ENCODE results near the gene WDR35.
A peak's percentile ranks its signal among the peaks of the same experiment; 100 is the strongest.

WDR35 gene

DNA sequence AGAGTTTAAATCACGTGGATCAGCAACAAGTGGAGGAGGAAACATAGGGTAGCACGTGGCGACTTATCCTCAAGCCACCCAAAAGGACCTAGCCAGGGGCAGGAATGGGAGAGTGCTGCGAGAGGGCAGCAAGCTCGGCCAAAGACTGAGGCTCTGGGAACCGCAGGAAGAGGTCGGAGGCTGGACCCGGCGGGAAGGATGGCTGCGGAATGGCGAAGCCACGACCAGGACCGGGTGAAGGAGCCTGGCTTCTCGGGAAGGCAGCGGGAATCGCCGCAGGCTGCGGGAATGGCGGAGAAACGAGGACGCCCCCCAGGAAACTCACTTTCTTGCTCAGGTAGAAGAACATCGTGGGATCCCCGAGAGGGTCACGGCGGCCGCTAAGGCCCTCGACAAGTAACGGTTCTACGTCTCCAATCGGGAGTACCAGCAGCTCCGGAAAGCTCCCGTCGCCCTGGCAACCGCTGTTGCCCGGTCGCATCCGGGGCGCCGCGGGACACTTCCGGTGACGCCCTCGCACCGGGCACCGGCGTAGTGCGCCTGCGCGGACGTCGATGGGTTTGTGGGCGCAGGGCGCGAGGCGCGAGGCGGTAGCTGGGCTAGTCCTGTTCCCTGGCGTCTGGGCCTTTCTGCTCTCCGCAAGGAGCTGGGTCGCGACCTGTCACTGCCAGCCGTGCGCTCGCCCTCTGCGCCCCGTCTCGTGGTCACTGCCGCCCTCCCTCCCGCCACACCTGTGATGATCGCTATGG is at the start of gene WDR35:
Gene WDR35 (minus strand): TSS at position 439 of the 749 bp plus-strand sequence. CDS start 90 bp downstream, at position 349.
- TF ChIP-seq, protein P1, sequence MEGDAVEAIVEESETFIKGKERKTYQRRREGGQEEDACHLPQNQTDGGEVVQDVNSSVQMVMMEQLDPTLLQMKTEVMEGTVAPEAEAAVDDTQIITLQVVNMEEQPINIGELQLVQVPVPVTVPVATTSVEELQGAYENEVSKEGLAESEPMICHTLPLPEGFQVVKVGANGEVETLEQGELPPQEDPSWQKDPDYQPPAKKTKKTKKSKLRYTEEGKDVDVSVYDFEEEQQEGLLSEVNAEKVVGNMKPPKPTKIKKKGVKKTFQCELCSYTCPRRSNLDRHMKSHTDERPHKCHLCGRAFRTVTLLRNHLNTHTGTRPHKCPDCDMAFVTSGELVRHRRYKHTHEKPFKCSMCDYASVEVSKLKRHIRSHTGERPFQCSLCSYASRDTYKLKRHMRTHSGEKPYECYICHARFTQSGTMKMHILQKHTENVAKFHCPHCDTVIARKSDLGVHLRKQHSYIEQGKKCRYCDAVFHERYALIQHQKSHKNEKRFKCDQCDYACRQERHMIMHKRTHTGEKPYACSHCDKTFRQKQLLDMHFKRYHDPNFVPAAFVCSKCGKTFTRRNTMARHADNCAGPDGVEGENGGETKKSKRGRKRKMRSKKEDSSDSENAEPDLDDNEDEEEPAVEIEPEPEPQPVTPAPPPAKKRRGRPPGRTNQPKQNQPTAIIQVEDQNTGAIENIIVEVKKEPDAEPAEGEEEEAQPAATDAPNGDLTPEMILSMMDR (IDR thresholded peaks at IDR 0.05; ENCODE audit: low read depth, low read length), result no peak
- peak within 1 kb of the TSS; percentile 72 to 87 for H3K4me3 ChIP-seq (replicated peaks in 1 of 2; ENCODE audit: low read depth in 2 of 2, low read length in 2 of 2)
- peak; percentile 84 to 88 for DNase-seq (ENCODE audit: low read depth in 2 of 2)

- TF ChIP-seq, protein P1 (IDR thresholded peaks at IDR 0.05; ENCODE audit: low read depth, low read length), result no peak
- no peak for DNase-seq (ENCODE audit: low read depth in 2 of 2)
- H3K4me3 ChIP-seq (replicated peaks in 1 of 2; ENCODE audit: low read depth in 2 of 2, low read length in 2 of 2), result no peak overlapping the region
These were observed 47.8 kb upstream of the WDR35 start for GRCh38 chr2:20037660-20038059.

- H3K4me3 ChIP-seq (replicated peaks in 1 of 2; ENCODE audit: low read depth in 2 of 2, low read length in 2 of 2), result no peak overlapping the region
- TF ChIP-seq, protein P1 (IDR thresholded peaks at IDR 0.05; ENCODE audit: low read depth, low read length), result no peak
- DNase-seq (ENCODE audit: low read depth in 2 of 2), result no peak
These were observed 46.2 kb upstream of the WDR35 start for GRCh38 chr2:20035955-20036666.

DNA sequence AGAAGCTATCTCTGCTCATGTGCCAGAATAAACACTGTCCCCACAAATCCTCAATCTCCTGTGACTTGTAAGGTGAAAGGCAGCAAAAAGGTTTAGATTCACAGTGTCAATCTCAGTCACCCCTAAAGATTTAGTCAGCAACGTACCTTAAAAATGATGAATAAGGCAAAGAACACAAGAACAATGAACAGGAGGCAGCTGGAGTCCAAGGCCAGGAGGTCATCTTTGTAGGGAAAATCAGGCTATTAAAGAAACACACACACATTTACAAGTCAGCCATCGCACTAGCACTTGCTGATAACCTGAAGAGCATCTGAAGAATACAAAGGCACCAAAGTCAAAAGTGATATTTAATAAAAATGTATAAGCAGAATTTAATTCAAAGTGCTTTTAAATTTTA is 44.9 kb upstream of the WDR35 start:
- TF ChIP-seq, protein P1 (IDR thresholded peaks at IDR 0.05; ENCODE audit: low read depth, low read length), result no peak
- DNase-seq (ENCODE audit: low read depth in 2 of 2), result no peak
- no peak overlapping the region for H3K4me3 ChIP-seq (replicated peaks in 1 of 2; ENCODE audit: low read depth in 2 of 2, low read length in 2 of 2)

DNA sequence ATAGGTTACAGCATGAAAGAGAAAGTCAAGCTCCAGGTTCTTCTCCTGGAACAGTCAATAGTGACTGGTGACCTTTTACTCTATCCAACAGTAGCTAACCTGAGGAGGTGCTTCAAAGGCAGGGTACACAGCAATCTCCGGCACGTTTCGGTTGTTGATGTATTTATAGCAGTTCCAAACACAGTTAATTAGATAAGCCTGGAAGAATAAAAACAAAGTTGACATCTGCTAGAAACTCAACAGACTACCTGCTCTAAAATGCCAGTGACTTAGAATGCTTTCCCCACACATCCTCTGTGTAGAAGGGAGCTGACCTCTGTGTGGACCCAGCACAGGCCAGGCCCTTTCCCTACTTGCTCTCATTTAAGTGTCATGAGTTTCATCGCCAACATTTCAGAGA is 44.3 kb upstream of the WDR35 start:
- no peak overlapping the region for H3K4me3 ChIP-seq (replicated peaks in 1 of 2; ENCODE audit: low read depth in 2 of 2, low read length in 2 of 2)
- TF ChIP-seq, protein P1 (IDR thresholded peaks at IDR 0.05; ENCODE audit: low read depth, low read length), result no peak
- DNase-seq (ENCODE audit: low read depth in 2 of 2), result no peak

- no peak overlapping the region for H3K4me3 ChIP-seq (replicated peaks in 1 of 2; ENCODE audit: low read depth in 2 of 2, low read length in 2 of 2)
- TF ChIP-seq, protein P1 (IDR thresholded peaks at IDR 0.05; ENCODE audit: low read depth, low read length), result no peak
- DNase-seq (ENCODE audit: low read depth in 2 of 2), result no peak
These were observed 43.4 kb upstream of the WDR35 start for GRCh38 chr2:20033322-20033721.

Measured in cardiac fibroblast (primary cell).